Measurements from ENCODE around the gene TMEM179.
"Not testable (repeated sequence)": the region's sequence is repeated elsewhere in the genome, so short reads cannot be mapped to it uniquely, and the experiment has no call there.

TMEM179 gene

DNA sequence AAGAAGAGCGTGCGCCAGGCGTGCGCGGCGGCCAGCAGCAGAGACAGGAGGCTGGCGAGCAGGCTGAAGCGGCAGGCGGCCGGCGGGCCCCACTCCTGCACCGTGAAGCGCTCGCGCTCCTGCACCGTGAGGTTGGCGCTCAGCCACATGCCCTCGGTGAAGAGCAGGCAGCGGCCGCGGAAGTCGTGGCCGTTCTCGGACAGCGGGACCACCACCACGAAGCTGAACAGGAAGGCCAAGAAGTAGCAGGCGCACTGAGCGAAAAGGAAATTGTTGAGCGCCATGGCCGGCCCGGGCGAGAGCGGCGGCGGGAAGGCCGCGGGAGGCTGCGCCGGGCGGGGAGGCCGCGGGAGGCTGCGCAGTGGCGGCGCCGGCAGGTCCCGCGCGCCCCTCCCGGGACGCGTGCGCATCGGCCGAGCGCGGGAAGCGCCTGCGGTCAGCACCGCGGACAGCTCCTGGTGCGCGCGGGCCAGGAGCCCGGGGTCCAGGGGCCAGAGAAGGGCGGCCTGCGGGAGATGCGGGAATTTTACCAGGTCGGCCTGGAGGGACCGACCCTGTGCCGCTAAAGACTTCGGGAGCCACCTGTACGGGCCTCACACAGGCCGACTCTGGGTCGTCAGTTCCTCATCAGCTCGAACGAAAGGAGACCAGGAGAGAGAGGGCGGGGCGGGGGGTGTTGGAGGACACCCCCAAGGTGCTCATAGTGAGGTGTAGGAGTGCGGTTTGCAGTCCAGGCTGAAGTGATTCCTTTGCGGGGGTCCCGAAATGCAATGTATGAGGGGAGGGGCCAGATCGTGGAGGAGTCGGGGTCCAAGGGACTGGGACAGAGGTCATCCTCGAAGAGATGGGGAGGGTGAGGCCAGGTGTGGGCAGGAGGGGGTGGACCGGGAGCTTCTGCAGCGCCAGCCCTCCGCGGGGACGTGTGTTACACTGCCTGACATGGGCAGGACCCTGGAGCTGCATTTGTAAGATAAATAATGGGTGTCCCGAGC is at the start of gene TMEM179:
TMEM179 (minus strand) TSS at position 315 of the 992 bp plus-strand sequence; CDS start at position 284, 31 bp downstream.
- in situ Hi-C loops (cut with HindIII; ENCODE audit: low sequenced_read_pairs): no loop called here

- in situ Hi-C loops (cut with HindIII; ENCODE audit: low sequenced_read_pairs): no loop called here
These were observed 49.5 kb upstream of the TMEM179 start for GRCh38 chr14:104654119-104654518.

DNA sequence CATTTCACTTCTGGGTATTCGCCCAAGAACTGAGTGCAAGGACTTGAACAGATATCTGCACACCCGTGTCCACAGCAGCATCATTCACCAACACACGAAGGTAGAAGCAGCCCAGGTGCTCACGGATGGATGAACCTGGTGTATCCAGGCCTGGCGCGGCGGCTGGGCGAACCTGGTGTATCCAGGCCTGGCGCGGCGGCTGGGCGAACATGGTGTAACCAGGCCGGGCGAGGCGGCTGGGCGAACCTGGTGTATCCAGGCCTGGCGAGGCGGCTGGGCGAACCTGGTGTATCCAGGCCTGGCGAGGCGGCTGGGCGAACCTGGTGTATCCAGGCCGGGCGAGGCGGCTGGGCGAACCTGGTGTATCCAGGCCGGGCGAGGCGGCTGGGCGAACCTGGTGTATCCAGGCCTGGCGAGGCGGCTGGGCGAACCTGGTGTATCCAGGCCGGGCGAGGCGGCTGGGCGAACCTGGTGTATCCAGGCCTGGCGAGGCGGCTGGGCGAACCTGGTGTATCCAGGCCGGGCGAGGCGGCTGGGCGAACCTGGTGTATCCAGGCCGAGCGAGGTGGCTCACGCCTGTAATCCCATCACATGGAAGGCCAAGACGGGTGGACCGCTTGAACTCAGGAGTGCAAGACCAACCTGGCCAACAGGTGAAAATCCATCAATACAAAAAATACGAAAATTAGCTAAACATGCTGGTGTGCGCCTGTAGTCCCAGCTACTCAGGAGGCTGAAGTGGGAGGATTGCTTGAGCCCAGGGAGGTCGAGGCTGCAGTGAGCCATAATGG is 48.8 kb upstream of the TMEM179 start:
- in situ Hi-C loops (cut with HindIII; ENCODE audit: low sequenced_read_pairs): not testable (repeated sequence)

DNA sequence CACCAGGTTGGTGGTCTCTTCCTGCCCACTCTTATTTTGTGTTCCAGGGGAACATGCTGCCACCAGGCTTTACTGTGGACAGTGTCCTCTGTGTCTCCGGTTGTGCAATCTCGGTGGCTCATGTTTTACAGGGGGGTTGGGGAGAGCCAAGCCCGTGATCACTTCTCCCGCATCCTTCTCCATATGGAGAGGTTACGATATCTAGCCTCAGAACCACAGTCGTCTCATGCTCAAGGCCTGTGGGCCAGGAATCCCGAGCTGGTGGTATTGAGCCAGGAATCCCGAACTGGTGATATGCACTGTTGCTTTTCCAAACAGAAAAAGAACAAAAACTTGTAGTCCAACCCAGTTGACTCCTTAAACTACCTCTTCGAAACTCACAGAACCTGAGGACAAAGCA is 47.8 kb upstream of the TMEM179 start:
- in situ Hi-C loops (cut with HindIII; ENCODE audit: low sequenced_read_pairs): no loop called here

DNA sequence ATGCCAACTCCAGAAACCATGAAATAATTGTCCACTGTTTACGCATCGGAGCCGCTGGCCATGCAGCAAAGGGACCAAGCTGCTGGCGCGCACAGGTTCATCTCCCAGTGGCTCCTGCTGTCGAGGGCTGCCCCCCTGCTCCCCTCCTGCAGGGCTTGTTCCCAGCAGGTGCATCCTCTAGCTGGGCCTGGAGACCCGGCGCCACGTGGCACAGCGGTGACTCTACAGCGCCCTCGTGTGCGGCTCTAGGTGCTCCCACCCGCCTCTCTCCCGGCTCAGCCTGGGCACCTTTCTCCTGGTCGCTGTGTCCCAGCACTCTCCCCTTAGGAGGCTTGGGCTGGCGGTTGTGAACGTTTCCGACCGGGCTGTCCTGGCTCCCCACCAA is 47.3 kb upstream of the TMEM179 start:
- in situ Hi-C loops (cut with HindIII; ENCODE audit: low sequenced_read_pairs): no loop called here

- in situ Hi-C loops (cut with HindIII; ENCODE audit: low sequenced_read_pairs): no loop called here
These were observed 46.7 kb upstream of the TMEM179 start for GRCh38 chr14:104650981-104651875.

DNA sequence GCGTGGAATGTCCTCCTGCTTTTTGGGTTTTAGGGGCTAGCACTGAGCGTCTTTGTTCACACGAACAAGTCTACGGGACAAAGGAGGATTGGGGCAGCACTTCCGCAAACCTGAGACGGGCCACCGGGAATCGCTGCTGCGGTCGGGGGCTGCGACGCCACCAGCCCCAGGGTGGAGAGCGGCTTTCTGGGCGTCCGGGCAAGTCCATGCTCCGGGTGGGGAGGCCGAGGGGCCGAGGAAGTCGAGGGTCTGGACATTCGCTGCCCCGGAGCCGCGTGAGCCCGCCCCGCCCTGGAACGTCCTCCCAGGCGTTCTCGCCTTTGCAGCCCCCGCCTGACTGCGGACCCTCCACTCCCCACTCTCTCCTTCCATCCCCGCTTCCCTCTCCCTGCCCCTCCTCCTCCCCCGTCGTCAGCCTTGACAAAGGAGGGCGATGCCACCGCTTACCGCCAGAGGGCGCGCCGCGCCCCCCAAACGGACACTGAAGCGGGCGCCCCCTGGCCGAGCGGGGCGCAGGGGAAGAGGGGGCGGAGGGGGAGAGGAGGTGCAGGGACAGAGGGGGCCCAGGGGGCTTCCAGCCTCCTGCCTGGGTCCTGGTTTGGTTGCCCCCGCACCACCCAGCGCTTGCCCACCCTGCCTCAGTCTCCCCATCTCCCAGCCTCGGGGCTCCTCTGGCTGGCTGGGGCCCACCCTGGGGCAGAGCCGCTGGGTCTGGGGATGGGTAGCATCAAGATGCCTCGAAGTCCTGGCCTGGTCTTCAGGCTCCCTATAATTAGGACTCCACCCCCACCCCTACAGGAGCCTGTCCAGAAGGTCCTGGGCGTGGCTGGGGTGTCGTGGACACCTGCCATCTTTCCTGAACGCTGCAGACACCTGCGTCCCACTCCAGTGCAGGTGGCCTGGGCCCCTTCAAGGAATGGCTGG is 45.7 kb upstream of the TMEM179 start:
- in situ Hi-C loops (cut with HindIII; ENCODE audit: low sequenced_read_pairs): no loop called here

- in situ Hi-C loops (cut with HindIII; ENCODE audit: low sequenced_read_pairs): no loop called here
These were observed 43.0 kb upstream of the TMEM179 start for GRCh38 chr14:104647467-104648043.

GRCh38 chr14:104644656-104645378 is 40.2 kb upstream of the TMEM179 start:
- in situ Hi-C loops (cut with HindIII; ENCODE audit: low sequenced_read_pairs): no loop called here

DNA sequence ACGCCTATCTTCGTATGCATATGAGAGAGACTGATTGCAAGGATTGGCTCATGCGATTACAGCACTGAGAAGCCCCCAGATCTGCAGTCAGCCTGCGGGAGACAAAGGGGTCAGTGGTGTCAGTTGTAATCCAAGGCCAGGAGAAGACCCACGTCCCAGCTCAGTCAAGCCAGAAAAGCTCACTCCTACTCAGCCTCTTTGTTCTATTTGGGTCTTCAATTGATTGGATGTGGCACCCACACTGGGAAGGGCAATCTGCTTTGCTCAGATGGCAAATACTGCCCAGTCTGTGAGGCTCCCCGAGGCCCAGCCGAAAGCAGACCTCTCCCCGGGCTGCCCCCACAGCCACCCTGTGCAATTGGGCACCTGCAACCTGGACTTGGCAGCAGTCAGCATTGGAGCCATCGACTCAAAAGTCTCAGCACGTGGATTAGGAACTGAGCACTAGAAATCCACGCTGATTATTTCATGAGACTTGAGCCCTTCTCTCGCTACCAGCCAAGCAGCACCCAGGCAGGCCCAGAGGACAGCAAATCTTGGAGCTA is 39.6 kb upstream of the TMEM179 start:
- in situ Hi-C loops (cut with HindIII; ENCODE audit: low sequenced_read_pairs): no loop called here

DNA sequence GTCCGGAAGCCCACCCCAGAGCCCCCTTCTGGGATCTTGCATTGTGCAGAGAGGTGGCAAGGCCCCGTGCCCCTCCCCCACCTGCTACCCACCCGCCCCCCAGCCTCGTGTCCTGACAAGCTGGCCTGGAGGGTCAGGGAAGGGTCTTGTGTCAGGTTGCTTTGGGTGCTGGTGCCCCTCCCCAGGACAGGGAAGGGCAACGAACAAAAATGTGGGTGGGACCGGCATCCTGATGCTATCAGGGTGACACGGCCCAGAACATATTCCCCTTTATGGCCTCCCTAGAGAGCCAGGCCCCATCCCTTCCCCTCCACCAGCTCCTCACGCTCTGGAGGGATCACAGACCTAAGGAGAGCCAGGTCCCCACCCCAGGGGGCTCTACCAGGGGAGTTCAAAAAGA is 38.7 kb upstream of the TMEM179 start:
- in situ Hi-C loops (cut with HindIII; ENCODE audit: low sequenced_read_pairs): no loop called here

DNA sequence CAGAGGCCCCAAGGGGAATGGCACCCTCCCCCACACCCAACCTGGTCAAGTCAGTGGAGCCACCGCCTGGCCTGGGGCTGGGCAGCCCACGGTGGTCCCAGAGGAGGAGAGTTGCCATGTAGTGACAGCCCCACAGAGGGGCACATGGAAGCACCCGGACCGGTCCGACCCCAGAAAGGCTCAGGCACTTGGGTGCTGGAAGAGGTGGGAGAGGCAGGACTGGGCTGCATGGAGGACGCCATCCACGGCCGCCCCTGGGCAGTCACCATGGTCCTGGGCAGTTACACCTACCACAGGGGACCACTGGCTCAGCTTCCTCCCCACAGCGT is 37.9 kb upstream of the TMEM179 start:
- in situ Hi-C loops (cut with HindIII; ENCODE audit: low sequenced_read_pairs): no loop called here

- in situ Hi-C loops (cut with HindIII; ENCODE audit: low sequenced_read_pairs): no loop called here
These were observed 37.4 kb upstream of the TMEM179 start for GRCh38 chr14:104641753-104642539.

GRCh38 chr14:104640681-104641080 is 36.1 kb upstream of the TMEM179 start:
- in situ Hi-C loops (cut with HindIII; ENCODE audit: low sequenced_read_pairs): no loop called here

- in situ Hi-C loops (cut with HindIII; ENCODE audit: low sequenced_read_pairs): no loop called here
These were observed 35.4 kb upstream of the TMEM179 start for GRCh38 chr14:104639885-104640548.

DNA sequence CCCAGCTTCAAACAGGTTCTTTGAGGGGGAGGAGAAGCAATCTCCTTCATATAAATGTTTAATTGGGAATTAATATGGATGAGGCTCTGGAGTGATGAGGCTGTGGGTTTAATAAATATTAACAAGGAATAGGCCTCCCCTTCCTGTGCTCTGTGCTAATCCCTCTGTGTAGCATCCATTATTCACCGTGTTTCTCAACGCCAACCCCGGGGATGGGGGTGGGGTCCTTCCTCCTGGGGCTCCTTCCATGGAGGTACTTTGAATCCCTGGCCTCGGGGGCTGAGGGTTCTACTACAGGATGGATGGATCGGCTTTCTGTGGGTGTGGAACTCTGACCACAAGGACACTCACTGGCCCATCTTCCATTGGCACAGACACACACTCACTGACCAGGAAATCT is 34.9 kb upstream of the TMEM179 start:
- in situ Hi-C loops (cut with HindIII; ENCODE audit: low sequenced_read_pairs): no loop called here

DNA sequence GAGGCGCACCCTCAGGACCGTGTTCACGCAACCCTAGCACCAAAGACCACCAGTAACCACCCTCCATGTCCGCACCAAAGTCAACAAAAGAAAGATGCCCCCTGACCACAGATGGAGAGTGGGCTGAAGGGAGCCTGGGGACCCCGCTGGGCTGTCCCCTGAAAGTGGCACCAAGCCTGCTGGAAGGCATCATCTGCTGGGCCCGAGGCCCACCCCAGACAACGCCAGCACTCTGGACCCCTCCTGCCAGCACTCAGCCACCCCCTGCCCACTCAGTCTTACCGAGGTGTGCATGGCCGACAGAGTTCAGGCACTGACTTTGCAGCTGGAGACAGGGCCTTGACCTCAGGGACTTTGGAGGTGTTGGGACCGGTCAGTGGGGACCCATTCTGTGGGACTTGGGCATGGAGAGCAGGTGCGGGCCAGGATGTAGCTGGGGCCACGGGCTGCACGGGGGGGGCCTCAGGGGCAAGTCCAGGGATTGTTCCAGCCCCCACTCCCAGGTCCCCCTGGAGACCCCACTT is 34.4 kb upstream of the TMEM179 start:
- in situ Hi-C loops (cut with HindIII; ENCODE audit: low sequenced_read_pairs): no loop called here
